GM12874 (cell line): ENCODE measurements around the gene EIF2A.

Experiments
- CTCF ChIP-seq: IDR thresholded peaks from 2 replicates; pipeline ENCODE4 v1.5.1; 2011; ENCODE audit warnings: low read depth, mild to moderate bottlenecking, control low read depth, low read length, moderate library complexity; ENCODE audit not compliant: insufficient read depth

EIF2A gene

GRCh38 chr3:150531775-150532174 lies 14.8 kb upstream of the EIF2A start:
- no peak for TF ChIP-seq CTCF

GRCh38 chr3:150535204-150535603 lies 11.4 kb upstream of the EIF2A start:
- no peak for TF ChIP-seq CTCF

GRCh38 chr3:150538324-150539208 lies 8.0 kb upstream of the EIF2A start:
- no peak for TF ChIP-seq CTCF

- TF ChIP-seq CTCF = no peak
Measured at GRCh38 chr3:150540297-150540696, 6.3 kb upstream of the EIF2A start.

GRCh38 chr3:150540991-150541390 lies 5.6 kb upstream of the EIF2A start:
- no peak for TF ChIP-seq CTCF

GRCh38 chr3:150543128-150543527 lies 3.5 kb upstream of the EIF2A start:
- TF ChIP-seq CTCF = no peak

GRCh38 chr3:150543531-150543930 lies 3.1 kb upstream of the EIF2A start:
- TF ChIP-seq CTCF = no peak
